ENCODE measurements around the gene MKLN1.

GRCh38 chr7:131346885-131347592 is 19.4 kb downstream of the MKLN1 start:
- no peak for TF ChIP-seq CTCF (IDR thresholded peaks at IDR 0.05)
- no peak for TF ChIP-seq POLR2A (IDR thresholded peaks at IDR 0.05)
- TF ChIP-seq POLR2AphosphoS5 (IDR thresholded peaks at IDR 0.05), result no peak
